ENCODE data around the gene STARD3.
A peak's percentile ranks its signal among the peaks of the same experiment; 100 is the strongest.
"Not testable (repeated sequence)": the region's sequence is repeated elsewhere in the genome, so short reads cannot be mapped to it uniquely, and the experiment has no call there.

Gene STARD3

DNA sequence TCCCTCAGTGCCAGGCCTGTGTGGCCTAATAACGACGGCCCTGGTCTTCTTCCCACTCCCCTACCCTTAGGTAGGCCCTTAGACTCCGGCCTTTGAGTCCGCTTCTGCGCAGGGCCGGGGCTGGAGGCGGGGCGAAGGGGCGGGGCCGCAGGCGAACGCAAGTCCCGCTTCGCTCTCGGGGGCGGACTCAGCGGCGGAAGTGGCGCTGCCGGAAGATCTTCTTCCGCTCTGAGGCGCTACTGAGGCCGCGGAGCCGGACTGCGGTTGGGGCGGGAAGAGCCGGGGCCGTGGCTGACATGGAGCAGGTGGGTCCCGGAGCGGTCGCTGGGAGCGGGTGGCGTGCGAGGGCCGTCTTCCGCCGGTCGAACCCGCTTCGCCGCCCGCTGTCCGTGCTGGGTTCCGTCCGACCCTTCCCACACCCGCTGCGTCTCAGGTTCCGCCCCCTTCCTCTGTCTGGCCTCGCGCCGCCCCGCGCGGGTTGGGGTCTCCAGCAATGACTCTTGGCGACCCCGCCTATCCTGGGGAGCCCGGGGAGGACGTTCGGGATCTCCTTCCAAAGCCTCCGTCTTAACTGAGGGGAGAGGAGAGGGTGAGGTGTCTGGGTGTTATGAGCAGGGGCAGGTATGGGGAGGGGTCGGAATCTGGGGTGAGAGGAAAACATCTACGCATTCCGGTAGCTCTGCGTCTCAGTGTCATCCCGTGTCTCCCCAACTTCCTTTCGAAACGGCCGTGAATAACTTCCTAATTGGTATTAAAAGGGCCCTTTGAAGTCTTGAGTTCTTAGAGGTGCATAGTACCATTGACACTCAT, at the start of gene STARD3:
STARD3 (plus strand) TSS at position 218 of the 810 bp plus-strand sequence. CDS start 16,388 bp downstream, outside the sequence.
- peak; percentile 91 for DNase-seq (ENCODE audit: low spot score)

DNA sequence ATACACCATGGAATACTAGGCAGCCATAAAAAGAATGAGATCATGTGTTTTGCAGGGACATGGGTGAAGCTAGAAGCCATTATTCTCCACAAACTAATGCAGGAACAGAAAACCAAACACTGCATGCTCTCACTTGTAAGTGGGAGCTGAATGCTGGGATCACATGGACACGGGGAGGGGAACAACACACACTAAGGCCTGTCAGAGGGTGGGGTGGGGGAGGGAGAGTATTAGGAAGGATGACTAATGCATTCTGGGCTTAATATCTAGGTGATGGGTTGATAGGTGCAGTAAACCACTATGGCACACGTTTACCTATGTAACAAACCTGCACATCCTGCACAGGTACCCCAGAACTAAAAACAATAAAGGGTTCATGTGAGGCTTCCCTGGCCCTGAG, 46.8 kb upstream of the STARD3 start:
- not testable (repeated sequence) for DNase-seq (ENCODE audit: low spot score)

DNA sequence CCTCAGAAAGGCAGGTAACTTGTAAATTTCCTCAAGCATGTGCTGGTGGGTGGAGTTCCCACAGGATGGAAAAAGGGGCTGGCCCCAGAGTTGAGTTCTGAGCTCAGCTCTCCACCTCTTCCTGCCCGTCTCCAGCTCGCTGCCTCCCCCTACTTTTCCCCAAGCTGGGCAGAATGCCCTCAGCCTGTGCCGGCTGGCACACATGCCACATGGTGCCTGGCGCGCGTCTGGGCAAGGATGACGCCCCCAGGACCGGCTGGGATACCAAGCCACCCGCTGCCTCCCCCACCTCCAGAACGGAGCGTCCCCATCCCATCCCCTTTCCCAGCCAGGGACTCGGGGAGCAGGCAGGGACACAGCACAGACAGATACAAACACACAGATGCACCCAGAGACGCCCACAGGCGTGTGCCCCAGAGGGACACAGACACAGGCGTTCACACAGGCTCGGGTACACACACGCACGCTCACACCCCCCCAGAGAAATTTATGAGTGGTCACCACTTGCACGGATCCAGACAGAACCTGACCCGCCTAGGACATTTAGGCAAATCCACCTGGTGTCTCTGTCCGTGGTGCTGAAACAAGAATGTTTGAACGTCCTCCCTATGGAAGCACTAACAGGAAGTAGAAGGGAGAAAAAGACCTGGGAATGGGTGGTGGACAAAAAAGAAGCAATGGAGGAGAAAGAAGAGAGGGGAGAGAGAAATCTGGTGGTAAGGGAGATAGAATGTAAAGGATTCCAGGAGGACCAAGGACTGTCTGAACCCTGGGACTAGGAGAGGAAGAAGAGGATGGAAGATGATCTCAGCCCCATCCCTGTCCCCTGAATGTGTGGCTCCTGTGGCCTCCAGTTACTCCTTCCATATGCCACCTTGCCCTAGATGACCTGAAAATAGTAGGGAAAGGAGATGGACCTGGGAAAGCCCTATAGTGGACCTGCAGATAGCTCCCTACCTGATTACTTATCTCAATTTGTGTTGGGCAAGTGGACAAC, 44.7 kb upstream of the STARD3 start:
- peak; percentile 79 for DNase-seq (ENCODE audit: low spot score)

DNA sequence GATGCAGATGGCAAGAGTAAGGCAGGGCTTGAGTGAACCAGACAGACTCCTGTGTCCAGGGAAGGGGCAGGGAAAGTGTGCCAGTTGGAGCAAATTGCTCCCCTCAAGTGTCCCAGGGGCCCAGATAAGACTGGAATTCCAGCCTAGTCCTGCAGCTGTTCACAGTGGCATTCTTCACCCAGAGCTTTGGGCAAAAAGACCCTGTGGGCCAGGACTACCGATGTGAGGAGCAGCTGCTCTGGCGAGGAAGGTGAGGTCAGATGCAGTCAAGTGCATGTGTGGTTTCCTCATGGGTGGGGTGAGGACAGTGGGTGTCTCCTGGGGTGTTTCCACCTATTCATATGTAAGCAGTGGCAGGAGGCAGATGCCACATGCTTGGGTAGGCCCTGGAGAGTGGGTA, 43.6 kb upstream of the STARD3 start:
- no peak for DNase-seq (ENCODE audit: low spot score)

DNA sequence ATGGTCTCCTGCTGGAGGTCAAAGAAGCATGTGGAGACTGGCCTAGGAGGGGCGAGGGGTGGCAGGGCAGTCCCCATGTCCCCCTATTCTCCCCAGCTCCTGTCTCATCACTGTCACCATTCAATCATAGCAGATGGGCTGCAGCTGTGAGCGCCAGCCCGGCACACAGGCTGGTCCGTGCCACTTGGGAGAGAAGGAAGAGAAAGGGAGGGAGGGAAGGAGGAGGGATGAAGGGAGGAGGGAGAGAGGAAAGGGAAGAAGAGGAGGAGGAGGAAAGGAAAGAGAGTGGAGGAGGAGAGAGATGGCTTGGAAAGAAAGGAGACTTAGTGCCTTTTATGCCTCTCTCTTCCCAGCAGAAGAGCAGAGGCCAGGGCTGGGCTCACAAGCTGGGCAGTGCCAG, 41.6 kb upstream of the STARD3 start:
- DNase-seq (ENCODE audit: low spot score) = no peak

DNA sequence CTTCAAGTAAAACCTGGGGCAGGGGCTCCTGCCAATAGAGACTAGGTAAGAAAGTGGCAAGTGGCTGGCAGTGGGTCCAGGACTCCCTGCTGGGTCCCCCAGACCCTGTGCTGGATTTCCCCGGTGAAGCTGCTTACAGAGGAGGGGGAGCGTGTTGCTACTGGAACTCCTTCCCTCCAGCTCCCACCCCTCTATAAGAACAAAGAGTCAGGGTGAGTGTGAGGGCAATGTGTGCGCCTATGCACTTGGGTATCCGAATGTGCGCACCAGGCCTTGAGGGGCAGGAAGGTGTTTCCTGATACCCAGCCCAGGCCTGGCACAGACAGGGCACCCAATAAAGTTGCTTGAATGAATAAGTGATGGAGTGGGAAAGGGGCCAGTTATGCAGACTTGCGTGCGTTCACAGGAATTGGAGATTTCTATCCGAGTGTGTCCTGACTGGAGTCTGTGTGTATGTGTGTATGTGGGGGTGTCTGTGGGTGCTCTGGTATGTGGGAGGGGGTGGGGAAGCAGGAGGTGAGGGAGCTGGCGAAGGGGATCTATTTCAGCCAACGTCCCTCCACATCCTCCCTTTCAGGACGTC, 40.9 kb upstream of the STARD3 start:
- DNase-seq (ENCODE audit: low spot score) = no peak

DNA sequence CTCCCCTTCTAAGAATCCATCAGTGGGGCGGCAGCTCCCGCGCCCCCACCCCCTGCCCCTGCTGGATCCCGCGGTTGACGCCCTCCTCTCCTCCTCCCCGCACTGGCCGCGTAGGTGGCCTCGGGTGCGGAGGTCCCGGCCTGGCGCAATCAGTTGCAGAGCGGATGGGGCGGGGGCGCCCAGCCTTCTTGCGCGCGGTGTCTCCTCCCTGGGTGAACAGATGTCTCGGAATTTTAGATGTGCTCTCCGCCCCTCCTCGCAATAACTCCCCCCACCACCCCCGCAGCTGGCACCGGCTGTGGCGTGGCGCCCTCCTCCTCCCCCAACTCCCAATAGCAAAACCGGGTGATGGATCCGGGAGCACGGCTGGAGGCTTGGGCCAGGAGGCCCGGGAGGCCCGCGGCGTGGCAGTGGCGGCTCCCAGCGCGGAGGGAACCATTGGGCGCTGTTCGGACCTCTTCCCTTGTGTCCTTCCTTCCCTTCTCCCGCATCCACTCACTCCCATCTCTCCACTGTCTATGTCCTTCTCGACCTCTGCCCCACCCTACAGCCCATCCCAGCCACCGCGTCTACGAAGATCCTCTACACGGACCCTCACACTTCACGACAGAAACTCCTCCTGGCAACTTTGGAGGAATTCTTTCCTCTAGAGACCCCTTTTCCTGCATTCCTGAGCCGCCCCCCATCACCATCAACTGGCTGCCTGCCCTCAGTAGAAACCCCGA, 40.2 kb upstream of the STARD3 start:
- DNase-seq (ENCODE audit: low spot score) = no peak

DNA sequence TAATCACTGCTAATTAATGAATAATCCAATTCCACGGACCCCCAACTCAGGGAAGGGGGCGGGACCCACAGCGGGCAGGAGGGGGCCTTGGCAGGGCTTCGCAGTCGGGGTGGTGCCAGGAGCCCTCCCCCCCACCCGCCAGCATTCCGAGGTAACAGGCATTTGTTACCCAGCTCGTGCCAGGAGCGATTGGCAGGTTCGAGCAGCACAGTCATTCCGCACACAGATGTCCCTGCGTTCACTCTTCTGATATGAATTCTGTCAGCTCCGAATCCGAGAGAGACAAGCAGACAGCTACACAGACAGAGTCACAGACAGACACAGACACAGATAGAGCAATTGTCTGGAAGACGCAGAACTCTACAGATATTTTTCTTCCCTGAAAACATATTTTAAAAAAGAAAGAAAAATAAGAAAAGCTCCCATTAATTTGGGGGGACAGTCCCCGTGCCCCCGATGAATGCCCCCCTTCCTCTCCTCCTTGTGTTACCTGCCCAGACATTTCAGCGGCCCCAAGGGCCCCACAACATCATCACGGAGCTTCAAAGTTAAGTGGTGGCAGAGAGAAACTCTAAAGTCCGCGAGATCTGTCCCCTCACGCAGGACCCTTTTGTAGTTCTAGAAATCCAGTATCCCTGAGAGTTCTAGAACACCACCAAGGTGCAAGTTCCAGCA, 39.4 kb upstream of the STARD3 start:
- no peak for DNase-seq (ENCODE audit: low spot score)

DNA sequence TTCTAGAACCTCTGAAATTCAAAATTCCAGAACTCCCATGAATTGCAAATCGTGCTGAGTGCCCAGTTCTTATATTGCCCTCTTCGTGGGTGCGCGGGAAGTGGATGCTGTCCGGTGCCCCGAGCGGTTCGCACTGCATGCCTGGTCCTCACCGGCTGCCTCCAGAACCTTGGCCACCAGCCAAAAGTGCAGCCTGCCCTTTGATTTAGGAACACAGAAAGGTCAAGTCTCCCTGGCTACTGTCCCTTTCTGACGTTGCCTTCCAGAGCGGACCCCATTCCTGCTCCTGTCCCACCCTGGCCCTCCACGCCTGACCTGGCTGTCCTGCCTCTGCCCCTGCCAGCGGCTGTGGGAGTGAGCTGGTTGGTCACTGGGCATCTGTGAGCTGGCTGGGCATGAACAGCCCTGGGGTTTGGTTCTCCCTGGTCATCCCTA, 38.9 kb upstream of the STARD3 start:
- no peak for DNase-seq (ENCODE audit: low spot score)

DNA sequence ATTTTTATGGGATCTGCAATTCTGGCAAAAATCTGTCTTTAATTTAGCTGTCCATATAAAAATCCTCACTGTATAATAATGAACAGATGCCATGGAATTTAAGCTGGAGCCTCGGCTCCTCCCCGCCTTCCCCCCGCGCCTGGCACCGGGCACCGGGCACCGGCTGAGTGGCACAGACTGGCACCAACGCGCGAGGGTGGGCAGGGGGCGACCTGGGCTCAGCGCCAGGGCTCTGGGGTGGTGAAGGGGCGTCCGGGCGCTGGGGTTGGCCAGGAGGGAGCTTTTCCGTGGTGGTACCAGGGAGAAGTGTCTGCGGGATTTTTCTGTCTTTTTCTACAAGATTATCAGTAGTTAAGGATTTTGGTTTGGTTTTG, 38.3 kb upstream of the STARD3 start:
- DNase-seq (ENCODE audit: low spot score) = no peak

DNA sequence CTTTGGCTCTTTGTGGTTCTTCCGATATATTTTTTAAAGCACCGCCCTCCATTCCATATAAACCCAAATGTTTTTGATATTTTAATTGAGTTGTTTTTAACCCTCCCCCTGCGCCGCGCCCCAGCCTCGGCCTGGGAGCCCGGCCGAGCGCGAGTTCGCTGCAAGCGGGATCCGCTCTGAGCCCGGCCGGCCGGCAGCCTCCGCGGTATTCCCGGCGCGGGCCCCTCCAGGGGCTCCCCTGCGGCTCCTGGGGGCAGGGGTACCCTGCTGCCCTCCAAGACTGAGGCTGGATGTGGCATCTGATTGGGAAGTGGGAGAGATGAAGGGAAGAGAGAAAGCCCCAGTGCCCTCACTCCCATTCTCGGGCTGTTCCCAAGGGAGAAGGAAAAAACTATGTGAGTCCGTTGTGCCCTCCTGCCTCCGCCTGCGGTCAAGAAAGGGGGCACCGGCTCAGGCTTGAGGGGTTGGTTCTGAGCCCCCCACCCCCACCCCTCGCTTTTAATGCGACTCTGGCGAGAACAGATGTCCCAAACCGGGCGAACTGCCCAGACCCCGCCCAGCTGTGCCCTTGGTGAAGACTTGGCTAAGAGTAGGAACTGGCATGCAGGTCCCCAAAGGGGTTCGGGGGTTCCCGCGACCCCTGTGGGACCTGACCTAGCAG, 37.8 kb upstream of the STARD3 start:
- DNase-seq (ENCODE audit: low spot score) = no peak

DNA sequence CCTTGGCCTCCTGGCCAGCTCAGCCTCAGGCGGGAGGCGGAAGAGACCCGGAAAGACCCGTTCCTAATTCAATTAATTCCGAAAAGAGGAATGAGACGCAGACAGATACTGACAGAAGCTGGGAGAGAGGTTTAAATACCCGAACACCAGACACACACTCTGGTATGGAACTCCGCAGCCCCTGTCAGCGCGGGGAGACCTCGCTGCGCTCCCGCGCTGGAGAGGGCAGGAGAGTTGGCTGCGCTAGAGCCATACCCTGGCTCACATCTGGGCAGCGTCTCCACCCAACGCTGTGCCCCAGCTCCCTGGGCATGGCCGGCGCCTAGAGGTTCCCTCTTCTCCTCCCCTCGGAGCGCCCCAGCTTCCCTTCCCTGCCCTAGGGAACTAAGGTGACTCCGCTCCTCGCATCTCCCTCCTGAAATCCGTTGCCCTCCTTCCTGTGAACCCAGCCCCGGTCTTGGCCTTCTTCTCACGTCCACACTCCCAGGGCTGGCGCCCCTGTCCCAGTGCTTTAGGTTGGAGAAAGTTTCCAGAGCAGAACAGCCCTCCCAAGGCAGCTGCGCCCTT, 37.2 kb upstream of the STARD3 start:
- DNase-seq (ENCODE audit: low spot score) = no peak

DNA sequence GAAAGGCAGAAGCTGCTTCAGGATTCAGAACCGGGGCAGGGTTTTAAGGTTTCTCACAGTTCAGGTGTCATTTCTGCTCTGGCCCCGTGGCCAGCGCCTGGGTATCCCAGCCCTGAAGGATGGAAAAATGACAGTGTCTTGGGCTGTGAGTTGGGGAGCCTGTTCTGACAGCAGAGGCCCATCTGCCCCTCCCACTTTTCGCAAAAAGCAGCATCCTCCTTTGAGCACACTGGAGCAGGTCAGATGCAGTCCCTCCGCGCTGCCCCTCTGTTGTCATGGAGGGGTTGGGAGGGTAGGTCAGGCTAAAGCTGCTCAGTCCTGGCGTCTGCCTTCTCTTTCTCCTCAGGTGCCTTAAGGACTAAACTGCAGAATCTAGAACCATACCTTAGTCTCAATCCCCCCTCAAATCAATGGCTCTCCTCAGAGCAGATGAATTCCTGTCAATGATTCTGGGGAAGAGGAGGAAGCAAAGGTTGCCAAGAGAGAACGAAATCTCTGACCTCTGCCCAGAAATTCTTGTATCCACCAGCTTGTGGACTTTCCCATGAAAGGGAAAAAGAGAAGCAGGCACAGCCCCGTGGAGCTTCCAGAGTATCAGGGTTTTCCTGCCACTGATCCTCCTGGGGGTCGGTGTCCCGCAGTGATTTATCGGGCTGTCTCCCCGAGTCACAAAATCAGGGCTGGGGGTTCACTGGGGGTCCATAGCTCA, 36.5 kb upstream of the STARD3 start:
- no peak for DNase-seq (ENCODE audit: low spot score)

DNA sequence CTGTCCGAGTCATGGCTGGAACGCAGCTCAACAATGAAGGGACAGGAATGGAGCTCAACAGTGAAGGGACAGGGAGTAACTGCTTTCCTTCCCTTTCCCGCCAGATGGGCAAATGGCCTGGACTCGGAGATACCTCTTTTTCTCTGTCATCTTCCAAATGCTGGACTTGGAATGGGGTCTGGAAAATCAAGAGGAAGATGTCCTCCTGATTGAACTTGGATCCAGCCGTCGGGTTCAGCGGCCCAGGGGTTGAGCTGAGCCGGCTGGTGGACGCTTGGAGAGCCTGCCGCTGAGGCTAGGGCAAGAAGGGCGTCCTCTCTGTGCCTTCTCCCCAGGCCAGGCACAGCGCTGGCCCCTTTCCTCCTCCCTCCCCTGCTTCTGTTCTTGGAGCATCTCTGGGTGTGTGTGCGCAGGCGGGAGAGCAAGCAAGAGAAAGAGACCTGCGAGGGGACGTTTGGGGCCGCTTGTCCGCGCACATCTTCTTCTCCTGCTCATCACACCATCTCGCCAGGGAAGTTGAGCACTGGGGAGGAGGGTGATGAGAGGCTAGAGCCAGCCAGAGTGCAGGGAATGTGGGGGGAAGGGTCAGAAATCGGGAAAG, 35.8 kb upstream of the STARD3 start:
- DNase-seq (ENCODE audit: low spot score) = no peak

DNA sequence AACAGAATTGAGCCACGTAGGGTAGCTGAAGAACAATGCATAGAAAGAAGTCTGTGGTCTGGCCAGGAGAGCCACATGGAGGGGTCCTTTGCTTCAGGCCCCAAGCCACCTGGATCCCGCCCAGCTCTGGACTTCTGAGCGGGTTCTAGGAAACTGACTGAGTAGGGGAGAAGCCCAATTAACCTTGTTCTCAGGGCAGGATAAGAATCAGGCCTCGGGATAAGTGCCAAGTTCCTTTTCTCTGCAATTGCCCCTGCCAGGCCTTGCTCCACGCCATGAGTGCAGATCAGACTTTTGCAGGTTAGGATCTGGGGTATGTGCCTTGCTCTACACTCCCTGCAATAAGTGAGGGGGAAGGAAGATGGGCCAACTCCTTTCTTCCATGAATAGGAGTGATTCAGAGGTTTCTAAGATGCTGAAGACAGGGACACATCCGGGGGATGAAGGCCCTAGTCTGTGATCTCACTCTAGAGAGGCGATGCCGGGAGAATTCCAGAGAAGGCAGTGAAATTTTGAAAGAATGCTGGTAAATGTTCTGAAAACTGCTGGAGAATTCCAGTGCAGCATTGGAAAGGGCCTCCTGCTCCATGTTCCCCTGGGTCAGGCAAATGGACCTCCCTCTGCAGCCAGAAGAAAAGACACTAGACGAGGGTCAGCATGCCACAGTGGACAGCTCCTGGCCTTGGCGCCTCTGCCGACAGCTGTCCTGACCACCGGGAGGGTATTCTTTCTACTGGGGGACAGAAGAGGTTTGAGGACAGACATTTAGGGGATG, 35.0 kb upstream of the STARD3 start:
- DNase-seq (ENCODE audit: low spot score) = no peak

DNA sequence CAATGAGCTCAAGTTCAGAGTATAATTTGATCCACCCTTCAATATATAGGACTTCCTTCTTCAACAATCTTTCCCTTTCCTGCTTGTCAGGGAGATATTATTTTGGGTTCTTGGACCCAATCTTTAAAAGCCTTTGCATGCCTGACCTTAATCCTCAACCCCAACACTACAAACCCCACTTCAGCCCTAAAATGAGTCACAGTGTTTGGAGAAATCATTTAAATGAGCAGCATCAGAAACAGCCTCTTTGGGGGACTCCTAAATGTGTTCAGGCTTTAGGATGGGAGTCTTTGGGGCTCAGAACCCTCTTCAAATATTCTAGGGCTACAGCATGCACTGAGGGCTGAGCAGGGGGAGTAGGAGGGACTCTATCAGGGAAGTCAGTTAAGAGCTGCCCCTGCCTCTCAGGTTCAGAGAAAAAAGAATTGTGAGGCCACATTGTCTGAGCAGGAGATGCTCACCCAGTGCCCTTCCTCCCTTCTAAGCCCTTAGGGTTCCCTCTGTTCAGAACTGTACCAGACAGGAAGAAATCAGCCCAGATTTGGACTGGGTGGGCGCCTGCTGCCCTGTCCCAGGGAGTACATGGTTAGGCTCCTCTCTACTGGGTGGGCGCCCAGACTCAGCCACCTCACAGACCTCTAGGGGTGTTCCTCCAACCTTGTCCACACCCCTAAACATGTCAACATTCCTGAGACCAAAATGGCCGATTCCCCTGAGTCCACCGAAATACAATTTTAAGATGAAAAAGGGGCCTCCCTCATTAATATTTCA, 34.2 kb upstream of the STARD3 start:
- no peak for DNase-seq (ENCODE audit: low spot score)

DNA sequence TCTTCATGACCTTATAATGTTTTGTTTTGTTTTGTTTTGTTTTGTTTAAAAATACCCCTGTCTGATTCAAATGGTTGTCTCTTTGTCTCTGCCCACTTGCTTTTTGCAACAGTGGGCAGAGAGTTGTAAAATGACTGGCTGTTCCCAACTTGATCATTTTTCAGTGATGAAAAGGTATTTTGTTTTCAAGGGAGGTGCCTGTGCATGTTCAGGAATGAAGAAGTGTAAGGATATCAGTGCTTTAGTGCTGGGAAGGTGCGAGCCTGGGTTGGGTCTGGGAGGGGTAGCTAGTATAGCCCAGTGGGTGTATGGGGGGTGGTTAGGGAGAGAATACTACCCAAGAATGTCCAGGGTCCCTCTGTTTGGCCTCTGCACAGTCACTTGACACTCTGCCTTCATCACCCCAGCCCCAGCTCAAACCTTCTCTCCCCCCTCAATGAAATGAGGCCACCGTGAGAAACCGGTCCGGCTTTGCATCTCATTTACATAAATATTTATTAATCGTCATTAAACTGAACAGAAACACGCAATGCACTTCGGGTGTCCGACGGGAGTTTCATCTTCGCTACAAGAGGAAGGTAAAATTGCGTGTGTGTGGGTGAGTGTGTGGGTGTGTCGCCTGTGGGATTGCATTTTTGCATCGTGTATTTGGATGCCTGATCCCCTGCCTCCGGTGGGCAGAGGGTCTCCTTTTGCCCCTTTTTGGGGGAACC, 33.5 kb upstream of the STARD3 start:
- no peak for DNase-seq (ENCODE audit: low spot score)

All from HuH-7 (cell line).